ENCODE measurements around the gene ARHGEF35.
"Not testable (repeated sequence)": the region's sequence is repeated elsewhere in the genome, so short reads cannot be mapped to it uniquely, and the experiment has no call there.

ARHGEF35 gene

DNA sequence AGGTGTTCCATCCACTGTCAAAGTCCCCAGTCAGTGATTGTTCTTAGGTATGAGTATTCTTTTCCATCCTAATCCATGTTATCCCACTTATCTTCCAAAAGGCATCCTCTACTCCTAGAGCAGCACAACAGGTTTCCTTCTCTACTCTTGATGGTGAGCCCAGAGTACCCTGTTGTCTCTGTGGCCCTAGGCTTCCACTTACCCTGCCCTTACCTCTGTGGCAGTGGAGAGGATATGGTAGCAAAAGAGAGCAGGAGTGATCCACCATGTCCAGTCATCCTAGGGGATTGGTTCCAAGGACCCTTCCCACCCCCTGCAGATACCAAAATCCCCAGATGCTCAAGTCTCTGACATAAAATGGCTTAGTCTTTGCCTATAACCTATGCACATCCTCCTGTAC lies 21.6 kb upstream of the ARHGEF35 start:
- H3K27ac ChIP-seq (replicated peaks; ENCODE audit: low read length): not testable (repeated sequence)

DNA sequence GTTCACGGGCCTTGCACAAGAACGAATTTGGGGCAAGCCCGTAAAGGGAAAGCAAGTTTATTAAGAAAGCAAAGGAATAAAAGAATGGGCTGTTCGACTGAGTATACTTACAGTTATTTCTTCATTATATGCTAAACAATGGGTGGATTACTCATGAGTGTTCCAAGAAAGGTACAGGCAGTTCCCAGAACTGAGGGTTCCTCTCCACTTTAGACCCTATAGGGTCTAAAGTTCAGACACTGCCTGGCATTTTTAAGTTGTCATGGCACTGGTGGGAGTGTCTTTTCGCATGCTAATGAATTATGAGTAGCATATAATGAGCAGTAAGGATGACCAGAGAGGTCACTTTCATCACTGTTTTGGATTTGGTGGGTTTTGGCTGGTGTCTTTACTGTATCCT lies 9.7 kb upstream of the ARHGEF35 start:
- not testable (repeated sequence) for H3K27ac ChIP-seq (replicated peaks; ENCODE audit: low read length); DNase-seq (ENCODE audit: low spot score)
- no CpG with 5 or more reads among the region's 5 CpGs for WGBS, 2 donors (ENCODE audit: extremely low coverage in 2 of 2, insufficient read length in 2 of 2, insufficient replicate concordance in 1 of 2)

More for the DNA sequence above, 21.6 kb upstream of the ARHGEF35 start:
- H3K9me3 ChIP-seq (replicated peaks in 1 of 2; ENCODE audit: control insufficient read depth in 2 of 2, insufficient read depth in 1 of 2, low read depth in 1 of 2, low read length in 2 of 2); H2AFZ ChIP-seq (ENCODE audit: low read length); H3K27me3 ChIP-seq (ENCODE audit: control insufficient read depth in 3 of 3, insufficient read depth in 3 of 3, low read depth in 1 of 3, low read length in 3 of 3); H3K36me3 ChIP-seq (replicated peaks in 1 of 2; ENCODE audit: control insufficient read depth in 2 of 2, insufficient read depth in 2 of 2, low read length in 2 of 2); H4K8ac ChIP-seq (ENCODE audit: low read depth, low read length); H4K91ac ChIP-seq (ENCODE audit: low read depth, low read length, poor library complexity); H2BK15ac ChIP-seq (ENCODE audit: low read length); H3K14ac ChIP-seq (ENCODE audit: low read length); H3K9ac ChIP-seq (ENCODE audit: low read depth, low read length, poor library complexity); H2BK5ac ChIP-seq (ENCODE audit: low read length); H3K4ac ChIP-seq (ENCODE audit: low read length); DNase-seq (ENCODE audit: low spot score); H2AK5ac ChIP-seq (ENCODE audit: low read depth, low read length); H3K79me1 ChIP-seq (ENCODE audit: low read depth, low read length); H3K4me1 ChIP-seq (ENCODE audit: control insufficient read depth in 2 of 2, insufficient read depth in 1 of 2, low read depth in 1 of 2, low read length in 2 of 2); H3K23ac ChIP-seq (ENCODE audit: low read depth, low read length, poor library complexity); H3K18ac ChIP-seq (ENCODE audit: low read length); H2BK120ac ChIP-seq (ENCODE audit: low read depth, low read length); H3K4me3 ChIP-seq (ENCODE audit: low read length in 2 of 2); H2BK12ac ChIP-seq (ENCODE audit: low read length); H3K4me2 ChIP-seq (ENCODE audit: insufficient read depth, low read length, poor library complexity, severe bottlenecking): not testable (repeated sequence)

DNA sequence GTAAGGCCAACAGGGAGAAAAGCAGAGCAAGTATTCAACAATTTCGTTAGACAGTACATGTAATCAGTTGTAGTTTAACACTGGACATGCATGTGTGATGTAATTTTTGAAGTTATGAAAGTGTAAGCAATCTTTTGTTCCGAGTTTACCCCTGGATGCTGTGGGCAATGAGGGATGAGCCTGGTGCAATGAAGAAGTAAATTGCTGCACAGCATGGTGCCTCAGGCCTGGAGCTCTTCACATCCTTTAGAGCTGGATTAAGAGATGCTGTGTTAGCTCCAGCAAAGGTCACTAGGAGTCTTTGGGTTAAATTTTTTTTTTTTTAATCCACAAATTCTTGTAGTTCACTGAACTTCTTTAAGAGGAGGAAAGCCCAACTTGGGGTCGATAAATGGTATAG lies 7.5 kb upstream of the ARHGEF35 start:
- not testable (repeated sequence) for H4K91ac ChIP-seq (ENCODE audit: low read depth, low read length, poor library complexity); H3K36me3 ChIP-seq (replicated peaks in 1 of 2; ENCODE audit: control insufficient read depth in 2 of 2, insufficient read depth in 2 of 2, low read length in 2 of 2); H3K4ac ChIP-seq (ENCODE audit: low read length); H4K8ac ChIP-seq (ENCODE audit: low read depth, low read length); H2AFZ ChIP-seq (ENCODE audit: low read length); DNase-seq (ENCODE audit: low spot score); H3K23ac ChIP-seq (ENCODE audit: low read depth, low read length, poor library complexity); H3K4me3 ChIP-seq (ENCODE audit: low read length in 2 of 2); H2BK120ac ChIP-seq (ENCODE audit: low read depth, low read length); H3K79me1 ChIP-seq (ENCODE audit: low read depth, low read length); H3K9me3 ChIP-seq (replicated peaks in 1 of 2; ENCODE audit: control insufficient read depth in 2 of 2, insufficient read depth in 1 of 2, low read depth in 1 of 2, low read length in 2 of 2); H3K9ac ChIP-seq (ENCODE audit: low read depth, low read length, poor library complexity); H3K4me1 ChIP-seq (ENCODE audit: control insufficient read depth in 2 of 2, insufficient read depth in 1 of 2, low read depth in 1 of 2, low read length in 2 of 2); H3K14ac ChIP-seq (ENCODE audit: low read length); H2BK12ac ChIP-seq (ENCODE audit: low read length); H3K27ac ChIP-seq (replicated peaks; ENCODE audit: low read length); H2AK5ac ChIP-seq (ENCODE audit: low read depth, low read length); H3K4me2 ChIP-seq (ENCODE audit: insufficient read depth, low read length, poor library complexity, severe bottlenecking); H3K27me3 ChIP-seq (ENCODE audit: control insufficient read depth in 3 of 3, insufficient read depth in 3 of 3, low read depth in 1 of 3, low read length in 3 of 3); H2BK5ac ChIP-seq (ENCODE audit: low read length); H2BK15ac ChIP-seq (ENCODE audit: low read length); H3K18ac ChIP-seq (ENCODE audit: low read length)
- WGBS, 2 donors (ENCODE audit: extremely low coverage in 2 of 2, insufficient read length in 2 of 2, insufficient replicate concordance in 1 of 2): no CpG with 5 or more reads among the region's 3 CpGs

More for the DNA sequence above, 9.7 kb upstream of the ARHGEF35 start:
- not testable (repeated sequence) for H3K79me1 ChIP-seq (ENCODE audit: low read depth, low read length); H3K27me3 ChIP-seq (ENCODE audit: control insufficient read depth in 3 of 3, insufficient read depth in 3 of 3, low read depth in 1 of 3, low read length in 3 of 3); H3K18ac ChIP-seq (ENCODE audit: low read length); H2AK5ac ChIP-seq (ENCODE audit: low read depth, low read length); H2BK120ac ChIP-seq (ENCODE audit: low read depth, low read length); H3K4me1 ChIP-seq (ENCODE audit: control insufficient read depth in 2 of 2, insufficient read depth in 1 of 2, low read depth in 1 of 2, low read length in 2 of 2); H3K4me3 ChIP-seq (ENCODE audit: low read length in 2 of 2); H4K91ac ChIP-seq (ENCODE audit: low read depth, low read length, poor library complexity); H3K4ac ChIP-seq (ENCODE audit: low read length); H3K4me2 ChIP-seq (ENCODE audit: insufficient read depth, low read length, poor library complexity, severe bottlenecking); H3K23ac ChIP-seq (ENCODE audit: low read depth, low read length, poor library complexity); H3K14ac ChIP-seq (ENCODE audit: low read length); H2AFZ ChIP-seq (ENCODE audit: low read length); H3K9ac ChIP-seq (ENCODE audit: low read depth, low read length, poor library complexity); H2BK5ac ChIP-seq (ENCODE audit: low read length); H4K8ac ChIP-seq (ENCODE audit: low read depth, low read length); H2BK12ac ChIP-seq (ENCODE audit: low read length); H2BK15ac ChIP-seq (ENCODE audit: low read length); H3K9me3 ChIP-seq (replicated peaks in 1 of 2; ENCODE audit: control insufficient read depth in 2 of 2, insufficient read depth in 1 of 2, low read depth in 1 of 2, low read length in 2 of 2); H3K36me3 ChIP-seq (replicated peaks in 1 of 2; ENCODE audit: control insufficient read depth in 2 of 2, insufficient read depth in 2 of 2, low read length in 2 of 2)

DNA sequence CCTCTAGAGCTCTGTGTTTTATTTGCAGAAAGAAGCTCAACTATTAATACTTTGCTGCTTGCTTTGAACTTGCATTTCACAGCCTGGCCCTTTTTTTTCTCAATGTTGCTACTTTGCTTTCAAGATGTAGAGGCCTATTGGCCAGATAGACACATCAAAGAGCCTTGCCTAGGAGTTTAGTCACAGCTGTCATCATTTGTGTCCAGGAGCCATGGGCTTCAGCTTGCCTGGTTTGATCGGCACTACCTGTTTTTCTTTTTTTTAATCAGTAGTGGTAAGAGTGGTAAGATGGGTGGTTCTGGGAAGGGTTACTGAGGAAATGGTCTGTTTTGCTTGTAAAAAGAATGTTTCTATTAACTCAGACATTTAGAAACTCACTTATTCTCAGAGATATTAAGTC lies 6.3 kb upstream of the ARHGEF35 start:
- not testable (repeated sequence) for H2AFZ ChIP-seq (ENCODE audit: low read length); H3K27me3 ChIP-seq (ENCODE audit: control insufficient read depth in 3 of 3, insufficient read depth in 3 of 3, low read depth in 1 of 3, low read length in 3 of 3); H3K23ac ChIP-seq (ENCODE audit: low read depth, low read length, poor library complexity); H3K4me2 ChIP-seq (ENCODE audit: insufficient read depth, low read length, poor library complexity, severe bottlenecking); H4K91ac ChIP-seq (ENCODE audit: low read depth, low read length, poor library complexity); DNase-seq (ENCODE audit: low spot score); H2BK15ac ChIP-seq (ENCODE audit: low read length); H3K27ac ChIP-seq (replicated peaks; ENCODE audit: low read length); H4K8ac ChIP-seq (ENCODE audit: low read depth, low read length); H3K36me3 ChIP-seq (replicated peaks in 1 of 2; ENCODE audit: control insufficient read depth in 2 of 2, insufficient read depth in 2 of 2, low read length in 2 of 2); H3K9me3 ChIP-seq (replicated peaks in 1 of 2; ENCODE audit: control insufficient read depth in 2 of 2, insufficient read depth in 1 of 2, low read depth in 1 of 2, low read length in 2 of 2); H2BK12ac ChIP-seq (ENCODE audit: low read length); H2BK5ac ChIP-seq (ENCODE audit: low read length); H3K4me3 ChIP-seq (ENCODE audit: low read length in 2 of 2); H2BK120ac ChIP-seq (ENCODE audit: low read depth, low read length); H3K4me1 ChIP-seq (ENCODE audit: control insufficient read depth in 2 of 2, insufficient read depth in 1 of 2, low read depth in 1 of 2, low read length in 2 of 2); H3K18ac ChIP-seq (ENCODE audit: low read length); H3K14ac ChIP-seq (ENCODE audit: low read length); H3K4ac ChIP-seq (ENCODE audit: low read length); H2AK5ac ChIP-seq (ENCODE audit: low read depth, low read length); H3K79me1 ChIP-seq (ENCODE audit: low read depth, low read length); H3K9ac ChIP-seq (ENCODE audit: low read depth, low read length, poor library complexity)
- no CpG with 5 or more reads among the region's 1 CpG for WGBS, 2 donors (ENCODE audit: extremely low coverage in 2 of 2, insufficient read length in 2 of 2, insufficient replicate concordance in 1 of 2)
